ENCODE measurements around the gene OSBPL5. TPM values are rescaled to one million over a fixed set of nuclear protein-coding genes. Genes with fewer than 3 reads are reported as not detected.
A peak's percentile ranks its signal among the peaks of the same experiment; 100 is the strongest.

OSBPL5 gene
- total RNA-seq, 1 experiment from 2014 or later: 6.4 TPM

DNA sequence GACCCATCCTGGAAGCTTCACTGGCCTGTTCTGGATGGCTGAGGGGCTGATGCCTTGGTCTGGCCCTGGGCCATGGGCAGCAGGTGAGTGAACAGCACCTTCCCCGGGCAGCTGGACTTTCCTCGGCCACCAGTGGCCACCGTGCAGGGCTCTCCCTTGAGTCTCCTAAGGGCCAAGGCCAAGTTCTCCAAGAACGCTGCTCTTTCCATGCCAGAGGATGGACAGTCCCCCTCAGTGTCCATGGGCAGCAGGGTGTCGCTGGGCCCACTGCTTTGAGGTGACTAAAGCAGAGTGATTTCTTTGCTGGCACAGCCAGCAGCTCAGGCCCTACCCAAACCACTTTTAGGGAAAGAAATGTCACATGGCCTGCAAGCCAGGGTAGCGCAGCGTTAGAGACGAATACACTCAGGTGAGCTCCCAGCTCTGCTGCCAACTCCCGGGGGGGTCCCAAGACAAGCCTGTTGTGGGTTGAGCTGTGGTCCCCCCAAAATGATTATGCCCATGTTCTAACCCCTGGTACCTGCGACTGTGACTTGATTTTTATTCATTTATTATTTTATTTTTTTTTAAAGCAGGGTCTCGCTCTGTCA lies 104.6 kb downstream of the OSBPL5 start:
- no peak for DNase-seq
- Histone ChIP-seq H3K9me3 (ENCODE audit: insufficient read depth, low read depth) (no peaks in the 10 kb centered on the region), H3K9me2 (ENCODE audit: insufficient read depth) (no peaks in the 10 kb centered on the region), H3K4me3 (no peak overlapping the region), H3F3A (ENCODE audit: insufficient read depth, low read depth) (peaks cover 17% of the 10 kb centered on the region; the same call in 1 of the 2 replicates), H4K20me1 (ENCODE audit: insufficient read depth) (peaks cover 7% of the 10 kb centered on the region; the same call in 1 of the 2 replicates), H3K27me3 (ENCODE audit: insufficient read depth, low read depth) (no peaks in the 10 kb centered on the region), H3K4me1 (replicated peaks; ENCODE audit: insufficient read depth) (peaks cover 23% of the 10 kb centered on the region), H2AFZ (no peak overlapping the region), H3K36me3 (ENCODE audit: low read depth) (no peaks in the 10 kb centered on the region), H3K4me2 (no peak overlapping the region), H3K79me2 (ENCODE audit: low read depth) (peaks cover 16% of the 10 kb centered on the region), H3K27ac (no peak overlapping the region)
- TF ChIP-seq EZH2 (IDR thresholded peaks at IDR 0.05; ENCODE audit: low read depth): no peak
- TF ChIP-seq, protein P1, sequence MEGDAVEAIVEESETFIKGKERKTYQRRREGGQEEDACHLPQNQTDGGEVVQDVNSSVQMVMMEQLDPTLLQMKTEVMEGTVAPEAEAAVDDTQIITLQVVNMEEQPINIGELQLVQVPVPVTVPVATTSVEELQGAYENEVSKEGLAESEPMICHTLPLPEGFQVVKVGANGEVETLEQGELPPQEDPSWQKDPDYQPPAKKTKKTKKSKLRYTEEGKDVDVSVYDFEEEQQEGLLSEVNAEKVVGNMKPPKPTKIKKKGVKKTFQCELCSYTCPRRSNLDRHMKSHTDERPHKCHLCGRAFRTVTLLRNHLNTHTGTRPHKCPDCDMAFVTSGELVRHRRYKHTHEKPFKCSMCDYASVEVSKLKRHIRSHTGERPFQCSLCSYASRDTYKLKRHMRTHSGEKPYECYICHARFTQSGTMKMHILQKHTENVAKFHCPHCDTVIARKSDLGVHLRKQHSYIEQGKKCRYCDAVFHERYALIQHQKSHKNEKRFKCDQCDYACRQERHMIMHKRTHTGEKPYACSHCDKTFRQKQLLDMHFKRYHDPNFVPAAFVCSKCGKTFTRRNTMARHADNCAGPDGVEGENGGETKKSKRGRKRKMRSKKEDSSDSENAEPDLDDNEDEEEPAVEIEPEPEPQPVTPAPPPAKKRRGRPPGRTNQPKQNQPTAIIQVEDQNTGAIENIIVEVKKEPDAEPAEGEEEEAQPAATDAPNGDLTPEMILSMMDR (conservative IDR thresholded peaks at IDR 0.05): no peak
- intact Hi-C loops (cut with micrococcal nuclease; ENCODE audit: unreplicated experiment): no loop called here
- ChIA-PET CTCF (no interaction called here), POLR2A (ENCODE audit: unreplicated experiment) (no interaction called here)
- no TSS peak for BruUV-seq (replicated peaks)

DNA sequence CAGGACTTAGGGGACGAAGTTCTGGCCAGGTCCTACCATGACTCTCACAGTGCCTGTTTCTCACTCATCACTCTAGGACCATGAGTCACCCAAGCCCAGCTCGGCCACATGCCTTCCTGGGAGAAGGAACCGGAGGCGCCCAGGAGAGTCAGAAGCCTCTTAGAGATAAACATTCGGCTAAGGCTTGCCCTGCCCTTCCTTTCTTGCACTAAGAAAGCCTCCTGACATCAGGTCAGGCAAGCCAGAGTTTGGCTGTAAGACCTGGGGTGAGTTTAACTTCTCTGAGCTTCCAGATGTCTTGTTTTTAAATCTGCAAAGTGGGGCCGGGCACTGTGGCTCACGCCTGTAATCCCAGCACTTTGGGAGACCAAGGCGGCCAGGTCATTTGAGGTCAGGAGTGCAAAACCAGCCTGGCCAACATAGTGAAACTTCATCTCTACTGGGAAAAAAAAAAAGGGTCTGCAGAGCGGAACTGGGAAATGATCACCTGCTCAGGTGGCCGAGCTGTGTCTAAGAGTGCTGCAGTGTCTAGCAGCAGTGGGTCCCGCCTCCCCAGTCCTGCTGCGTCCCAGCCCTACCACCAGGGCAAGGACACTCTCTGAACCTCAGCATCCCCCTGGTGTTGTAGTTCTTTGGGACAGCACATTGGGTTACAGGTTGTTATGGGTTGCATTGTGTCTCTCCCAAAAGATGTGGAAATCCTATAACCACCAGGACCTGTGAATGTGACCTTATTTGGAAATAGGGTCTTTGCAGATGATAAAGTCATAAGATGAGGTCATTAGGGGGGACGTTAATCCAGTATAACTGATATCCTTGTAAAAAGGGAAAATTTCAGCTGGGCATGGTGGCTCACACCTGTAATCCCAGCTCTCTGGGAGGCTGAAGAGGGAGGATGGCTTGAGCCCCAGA lies 106.1 kb downstream of the OSBPL5 start:
- H4K20me1 ChIP-seq (ENCODE audit: insufficient read depth): peaks cover 21% of the 10 kb centered on the region
- peak overlapping the region; percentile 61 for H3K4me2 ChIP-seq
- peak overlapping the region; percentile 46 for H3K27ac ChIP-seq
- no peaks in the 10 kb centered on the region for H3K9me3 ChIP-seq (ENCODE audit: insufficient read depth, low read depth)
- no peaks in the 10 kb centered on the region for H3K9me2 ChIP-seq (ENCODE audit: insufficient read depth)
- no peaks in the 10 kb centered on the region for H3K27me3 ChIP-seq (ENCODE audit: insufficient read depth, low read depth)
- DNase-seq: peak; percentile 70 to 81
- H3K4me1 ChIP-seq (replicated peaks; ENCODE audit: insufficient read depth): peaks cover 24% of the 10 kb centered on the region
- BruUV-seq (replicated peaks): no TSS peak
- peaks cover 31% of the 10 kb centered on the region for H3K79me2 ChIP-seq (ENCODE audit: low read depth)
- 0 out of 2 replicates have a peak, but pooled peaks cover 4% of the 10 kb centered on the region for H3K36me3 ChIP-seq (ENCODE audit: low read depth)
- H3K4me3 ChIP-seq: no peak overlapping the region
- CTCF ChIA-PET: interaction anchor here (0.7 to 1.0 kb wide), 2 partner anchors 33 to 880 kb away, joined by 4 read pairs; no protein-coding TSS in a partner anchor
- TF ChIP-seq, protein P1 (conservative IDR thresholded peaks at IDR 0.05): no peak
- TF ChIP-seq EZH2 (IDR thresholded peaks at IDR 0.05; ENCODE audit: low read depth): no peak
- H2AFZ ChIP-seq: 0 out of 2 replicates have a peak overlapping the region, but pooled peaks have one; percentile 39
- POLR2A ChIA-PET (ENCODE audit: unreplicated experiment): no interaction called here
- H3F3A ChIP-seq (ENCODE audit: insufficient read depth, low read depth): peaks cover 17% of the 10 kb centered on the region; the same call in 1 of the 2 replicates
- intact Hi-C loops (cut with micrococcal nuclease; ENCODE audit: unreplicated experiment): loop anchor here (5.0 kb wide), 1 partner anchor 33 kb away; no protein-coding TSS in a partner anchor

DNA sequence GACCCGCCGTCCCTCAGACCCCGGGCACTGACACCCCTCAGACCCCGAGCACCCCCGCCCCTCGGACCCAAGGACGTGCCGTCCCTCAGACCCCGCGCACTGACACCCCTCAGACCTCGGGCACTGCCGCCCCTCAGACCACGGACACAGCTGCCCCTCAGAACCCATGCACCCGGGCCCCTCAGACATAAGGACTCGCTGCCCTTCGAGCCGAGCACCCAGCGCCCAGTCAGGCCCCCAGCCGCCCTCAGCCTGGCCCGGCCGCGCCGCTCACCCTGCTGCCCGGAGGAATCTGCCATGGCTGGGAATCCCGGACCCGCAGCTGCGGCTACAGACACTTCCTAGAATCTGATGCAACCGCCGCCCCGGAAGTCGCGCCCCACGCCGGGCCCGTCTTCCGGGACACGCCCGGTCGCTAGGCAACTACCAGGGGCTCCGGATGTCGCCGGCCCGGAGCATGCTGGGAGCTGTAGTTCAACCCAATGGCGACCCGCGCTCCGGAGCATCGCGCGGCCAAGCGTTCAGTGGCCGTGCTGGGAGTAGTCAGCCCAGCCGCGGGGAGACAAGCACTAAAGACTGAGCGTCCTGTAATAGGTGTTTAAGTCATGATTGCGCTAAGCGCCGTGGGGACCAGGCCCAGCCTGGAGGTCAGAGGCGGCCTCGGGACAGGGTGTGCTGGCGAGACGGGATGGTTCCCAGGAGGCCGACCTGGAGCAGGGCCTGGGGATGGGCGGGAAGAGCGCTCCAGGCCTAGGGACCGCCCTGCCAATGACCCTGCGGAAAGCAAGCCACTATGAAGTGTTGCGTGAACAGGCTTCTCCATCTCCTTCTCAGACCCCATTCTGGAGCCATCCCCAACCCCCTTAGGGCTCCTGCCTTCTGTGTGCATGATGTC lies 107.8 kb downstream of the OSBPL5 start, which contains the start of gene CARS1:
TSS of gene CARS1 (minus strand) at position 355 of the 895 bp plus-strand sequence. CDS start at position 299, 56 bp downstream.
- Histone ChIP-seq H3K9me3 (ENCODE audit: insufficient read depth, low read depth) (no peaks in the 10 kb centered on the region), H2AFZ (peak within 1 kb of the TSS; percentile 86), H3K27me3 (ENCODE audit: insufficient read depth, low read depth) (no peaks in the 10 kb centered on the region), H3K4me2 (peak within 1 kb of the TSS; percentile 90), H3K9me2 (ENCODE audit: insufficient read depth) (no peaks in the 10 kb centered on the region), H3K36me3 (ENCODE audit: low read depth) (0 out of 2 replicates have a peak, but pooled peaks cover 4% of the 10 kb centered on the region), H3K4me1 (replicated peaks; ENCODE audit: insufficient read depth) (peaks cover 24% of the 10 kb centered on the region), H3K27ac (peak within 1 kb of the TSS; percentile 46; the same call in 1 of the 2 replicates), H4K20me1 (ENCODE audit: insufficient read depth) (peaks cover 34% of the 10 kb centered on the region), H3K79me2 (ENCODE audit: low read depth) (peaks cover 45% of the 10 kb centered on the region), H3F3A (ENCODE audit: insufficient read depth, low read depth) (peaks cover 17% of the 10 kb centered on the region; the same call in 1 of the 2 replicates), H3K4me3 (peak within 1 kb of the TSS; percentile 70)
- intact Hi-C loops (cut with micrococcal nuclease; ENCODE audit: unreplicated experiment): loop anchor here (5.0 kb wide), 1 partner anchor 35 kb away; no protein-coding TSS in a partner anchor
- no TSS peak for BruUV-seq (replicated peaks)
- ChIA-PET CTCF (no interaction called here), POLR2A (ENCODE audit: unreplicated experiment) (no interaction called here)
- TF ChIP-seq, protein P1 (conservative IDR thresholded peaks at IDR 0.05): no peak
- TF ChIP-seq EZH2 (IDR thresholded peaks at IDR 0.05; ENCODE audit: low read depth): no peak
- peak; percentile 84 to 89 for DNase-seq
